HG03521 (cell line): ENCODE measurements around the gene PFKM.

Source experiments
- ATAC-seq: cut with Tn5 transposase; IDR thresholded peaks from one replicate; pipeline ENCODE4 v1.9.1; 2021; ENCODE audit warnings: mild to moderate bottlenecking, moderate library complexity; ENCODE audit not compliant: unreplicated experiment

Gene PFKM

DNA sequence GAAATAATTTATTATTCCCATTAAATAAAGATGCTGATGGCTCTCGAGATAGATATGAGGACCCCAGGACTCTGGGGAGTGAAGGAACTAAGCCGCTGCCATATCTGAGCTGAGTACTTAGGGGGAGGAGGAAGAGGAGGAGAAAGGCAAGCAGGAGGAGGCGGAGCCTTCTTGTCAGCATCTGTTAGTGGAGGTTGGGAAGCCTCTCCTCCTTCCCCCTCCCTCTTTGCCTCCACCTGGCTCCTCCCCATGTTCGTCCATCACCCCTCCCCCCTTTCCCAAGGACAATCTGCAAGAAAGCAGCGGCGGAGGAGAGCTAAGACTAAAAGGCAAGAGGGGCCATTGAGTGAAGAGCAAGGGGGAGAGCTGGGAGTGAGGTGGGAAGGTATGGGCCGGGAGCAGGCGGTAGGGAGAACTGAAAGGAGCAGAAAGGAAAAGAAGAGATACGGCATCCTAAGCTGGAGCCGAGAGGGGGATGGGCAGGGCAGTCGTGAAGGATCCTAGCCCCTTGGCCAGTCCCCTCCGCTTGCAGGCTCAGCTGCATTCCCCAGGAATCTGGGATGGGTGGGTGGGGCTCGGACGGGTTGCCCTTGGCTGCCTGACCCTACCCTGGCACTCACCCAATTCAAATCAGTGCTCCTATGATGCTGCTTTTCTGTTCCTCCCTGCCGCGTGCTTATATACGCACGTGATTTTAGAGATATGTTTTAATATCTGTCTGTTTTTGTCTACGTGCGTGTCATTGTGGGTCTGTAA lies at the start of gene PFKM:
Gene PFKM, plus strand, starts transcription at position 287 of the 756 bp plus-strand sequence. CDS start 3,411 bp downstream, outside the sequence.
- ATAC-seq, result peak; percentile 99

DNA sequence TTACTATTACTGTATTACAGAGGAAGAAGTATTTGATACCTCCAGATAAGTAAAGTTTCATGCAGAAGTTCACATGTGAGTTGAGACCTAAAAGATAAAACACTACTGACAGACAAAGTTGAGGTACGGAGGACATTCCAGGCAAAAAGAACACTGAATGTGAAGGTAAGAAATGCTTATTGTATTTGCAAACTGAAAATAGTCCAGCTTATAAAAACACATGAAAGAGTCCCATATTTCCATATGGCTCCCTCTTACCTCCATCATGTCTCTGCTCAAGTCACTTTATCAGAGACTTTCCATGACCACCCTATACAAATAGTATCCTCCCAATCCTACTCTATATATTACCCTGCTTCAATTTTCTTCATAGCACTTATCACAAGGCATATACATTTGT lies 49.1 kb upstream of the PFKM start:
- ATAC-seq, result no peak

DNA sequence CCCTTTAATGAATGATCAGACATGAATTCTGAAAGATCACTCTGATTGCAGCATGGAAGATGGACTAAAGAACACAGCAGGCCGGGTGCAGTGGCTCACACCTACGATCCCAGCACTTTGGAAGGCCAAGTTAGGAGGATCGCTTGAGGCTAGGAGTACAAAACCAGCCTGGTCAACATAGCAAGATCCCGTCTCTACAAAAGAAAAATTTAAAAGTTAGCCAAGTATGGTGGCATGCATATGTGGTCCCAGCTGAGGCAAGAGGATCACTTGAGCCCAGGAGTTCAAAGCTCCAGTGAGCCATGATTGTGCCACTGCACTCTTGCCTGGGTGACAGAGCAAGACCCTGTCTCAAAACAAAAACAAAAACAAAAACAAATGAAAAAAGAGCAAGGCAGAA lies 48.4 kb upstream of the PFKM start:
- no peak for ATAC-seq

DNA sequence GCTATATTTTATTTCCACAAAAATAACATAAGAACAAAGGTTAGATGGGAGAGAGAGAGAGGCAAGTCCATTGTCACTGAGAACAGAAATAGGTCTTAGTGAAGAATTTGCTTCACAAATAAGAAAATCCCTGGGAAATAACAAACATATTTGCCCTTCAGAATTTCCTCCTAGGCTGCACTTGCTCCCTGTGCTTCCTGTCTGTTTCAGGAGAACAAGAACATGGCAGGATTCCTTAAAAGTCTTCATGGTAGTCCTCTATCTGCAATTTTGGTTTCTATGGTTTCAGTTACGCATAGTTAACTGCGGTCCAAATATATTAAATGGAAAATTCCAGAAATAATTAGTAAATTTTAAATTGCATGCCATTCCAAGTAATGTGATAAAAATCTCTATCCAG lies 47.4 kb upstream of the PFKM start:
- ATAC-seq, result no peak

DNA sequence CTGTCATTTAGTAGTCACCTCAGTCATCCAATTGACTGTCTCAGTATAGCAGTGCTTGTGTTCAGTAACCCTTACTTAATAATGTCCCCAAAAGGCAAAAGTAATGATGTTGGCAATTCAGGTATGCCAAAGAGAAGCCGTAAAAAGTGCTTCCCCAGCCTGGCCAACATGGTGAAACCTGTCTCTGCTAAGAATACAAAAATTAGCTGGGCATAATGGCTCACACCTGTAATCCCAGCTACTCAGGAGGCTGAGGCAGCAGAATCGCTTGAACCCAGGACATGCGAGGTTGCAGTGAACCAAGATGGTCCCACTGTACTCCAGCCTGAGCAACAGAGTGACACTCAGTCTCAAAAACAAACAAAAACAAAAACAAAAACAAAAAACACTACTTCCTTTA lies 46.9 kb upstream of the PFKM start:
- no peak for ATAC-seq

DNA sequence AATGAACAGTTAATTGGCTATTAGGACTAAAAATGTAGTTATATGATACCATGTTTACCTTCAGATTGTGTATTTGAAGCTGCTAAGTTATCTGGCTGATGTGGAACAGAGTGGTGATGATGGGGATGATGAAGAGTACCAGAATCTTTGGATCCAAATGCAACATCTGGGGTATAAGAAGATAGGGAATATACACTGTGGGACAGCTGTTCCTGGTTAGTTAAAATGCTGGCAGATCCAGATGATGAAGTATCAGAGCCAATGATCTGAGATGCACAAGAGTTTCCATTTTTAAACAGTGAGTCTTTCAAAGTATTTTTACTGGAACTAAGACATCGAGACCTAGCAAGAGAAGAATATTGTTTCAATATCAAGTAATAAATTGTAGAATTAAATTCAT lies 44.9 kb upstream of the PFKM start:
- no peak for ATAC-seq

DNA sequence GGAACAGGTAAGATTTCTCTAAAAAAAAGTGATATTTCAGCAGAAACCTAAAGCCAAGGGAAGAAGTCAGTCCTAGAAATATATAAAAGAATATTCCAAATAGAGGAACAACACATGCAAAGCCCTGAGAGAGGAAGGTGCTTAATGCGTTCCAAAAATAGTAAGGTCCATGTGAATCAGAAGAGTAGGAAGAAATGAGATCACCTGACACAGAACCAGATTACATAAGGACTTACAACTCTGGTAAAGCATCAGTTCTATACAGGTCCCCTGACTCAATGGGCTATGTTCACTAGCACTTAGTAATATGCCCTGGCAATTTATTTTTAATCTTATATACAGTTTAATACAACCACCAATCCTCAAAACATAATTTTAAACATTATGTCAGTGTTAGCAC lies 43.3 kb upstream of the PFKM start:
- ATAC-seq, result no peak

DNA sequence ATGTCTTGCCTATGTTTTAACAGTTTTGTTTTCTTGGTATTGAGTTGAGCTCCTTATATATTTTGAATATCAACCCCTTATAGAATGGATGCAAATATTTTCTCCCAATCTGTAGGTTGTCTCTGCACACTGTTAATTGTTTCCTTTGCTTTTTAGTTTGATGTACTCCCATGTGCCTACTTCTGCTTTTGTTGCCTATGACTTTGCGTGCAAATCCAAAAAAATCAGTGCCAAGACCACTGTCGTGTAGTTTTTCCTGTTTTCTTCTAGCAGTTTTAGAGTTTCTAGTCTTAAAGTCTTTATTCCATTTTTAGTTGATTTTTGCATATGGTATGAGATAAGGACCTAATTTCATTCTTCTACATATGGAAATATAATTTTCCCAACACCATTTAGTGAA lies 42.1 kb upstream of the PFKM start:
- no peak for ATAC-seq

DNA sequence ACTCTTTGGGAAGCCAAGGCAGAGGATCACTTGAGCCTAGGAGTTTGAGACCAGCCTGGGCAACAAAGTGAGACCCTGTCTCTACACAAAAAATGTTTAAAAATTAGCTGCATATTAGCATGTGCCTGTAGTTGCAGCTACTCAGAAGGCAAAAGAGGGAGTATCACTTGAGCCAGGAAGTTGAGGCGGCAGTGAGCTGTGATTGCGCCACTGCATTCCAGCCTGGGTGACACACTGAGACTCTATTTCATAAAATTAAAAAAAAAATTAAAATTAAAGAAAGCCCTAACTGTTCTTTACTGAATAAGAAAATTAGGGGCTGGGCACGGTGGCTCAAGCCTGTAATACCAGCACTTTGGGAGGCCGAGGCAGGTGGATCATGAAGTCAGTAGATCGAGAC lies 40.3 kb upstream of the PFKM start:
- ATAC-seq, result no peak

DNA sequence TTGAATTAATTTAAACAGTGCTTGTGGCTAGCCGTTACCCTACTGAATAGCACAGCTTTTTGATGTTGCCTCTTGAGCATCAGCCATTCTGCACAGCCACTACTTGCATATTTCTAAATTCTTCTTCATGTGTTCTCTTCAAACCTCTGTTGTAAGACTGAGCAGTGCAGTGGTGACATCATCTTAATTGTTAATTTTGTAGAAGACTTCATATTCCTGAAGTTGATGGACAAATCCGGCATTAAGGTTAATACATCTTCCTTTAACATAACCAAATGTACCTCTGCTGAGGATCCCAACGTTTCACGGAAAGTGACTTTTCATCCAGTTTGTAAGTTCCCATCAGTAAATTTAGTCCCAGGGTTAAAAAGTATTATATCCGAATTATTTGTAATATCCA lies 38.9 kb upstream of the PFKM start:
- no peak for ATAC-seq

DNA sequence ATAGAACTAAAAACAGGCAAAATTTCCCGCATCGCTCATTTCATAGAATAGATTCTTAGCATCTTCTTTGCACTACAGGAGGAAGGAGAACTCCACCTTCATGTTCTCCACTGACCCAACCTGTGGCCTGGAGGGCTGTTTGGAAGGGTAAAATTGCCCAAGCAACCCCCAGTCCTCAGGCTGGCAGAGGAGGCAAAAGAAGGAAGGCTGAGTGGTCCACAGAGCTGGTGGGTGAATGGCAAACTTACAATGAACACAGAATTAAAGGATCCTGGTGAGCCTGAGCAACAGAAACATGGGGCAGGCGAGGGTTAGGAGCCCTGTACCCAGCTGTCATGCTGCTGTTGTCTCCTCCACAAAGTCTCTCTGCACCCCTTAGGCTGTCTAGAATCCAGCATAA lies 38.3 kb upstream of the PFKM start:
- no peak for ATAC-seq

DNA sequence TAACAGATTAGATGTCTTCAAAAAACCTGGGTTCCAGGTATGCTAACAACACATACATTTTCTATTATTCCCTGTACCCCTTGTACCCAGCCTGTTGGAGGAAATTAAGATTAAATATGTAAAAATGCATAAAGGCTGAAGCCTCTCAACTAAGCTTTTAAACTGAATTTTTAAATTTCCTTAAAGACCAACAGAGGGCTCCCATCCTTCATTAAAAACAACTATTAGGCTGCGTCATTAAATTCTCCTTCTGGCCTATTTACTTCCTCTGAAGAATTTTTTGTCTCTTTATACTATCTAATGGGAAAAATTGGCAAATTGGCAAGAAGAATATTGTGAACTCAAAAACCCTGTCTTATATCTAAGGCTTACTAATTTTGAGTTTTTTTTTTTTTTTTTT lies 35.1 kb upstream of the PFKM start:
- no peak for ATAC-seq

DNA sequence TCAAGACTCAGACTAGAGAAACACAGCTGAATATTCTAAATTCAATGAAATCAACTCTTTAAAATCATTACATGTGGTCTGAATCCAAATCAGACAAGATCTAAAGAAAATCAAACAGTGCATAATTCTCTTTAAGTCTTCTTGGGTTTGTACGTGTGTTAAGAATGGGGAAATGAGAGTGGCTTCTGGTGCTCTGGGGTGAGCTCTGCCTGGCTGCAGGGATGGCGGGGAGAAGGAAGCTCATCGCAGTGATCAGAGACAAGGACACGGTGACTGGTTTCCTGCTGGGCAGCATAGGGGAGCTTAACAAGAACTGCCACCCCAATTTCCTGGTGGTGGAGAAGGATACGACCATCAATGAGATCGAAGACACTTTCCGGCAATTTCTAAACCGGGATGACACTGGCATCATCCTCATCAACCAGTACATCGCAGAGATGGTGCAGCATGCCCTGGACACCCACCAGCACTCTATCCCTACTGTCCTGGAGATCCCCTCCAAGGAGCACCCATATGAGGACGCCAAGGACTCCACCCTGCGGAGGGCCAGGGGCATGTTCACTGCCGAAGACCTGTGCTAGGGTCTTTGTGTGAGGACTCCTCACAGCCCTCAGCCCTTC lies 34.2 kb upstream of the PFKM start:
- no peak for ATAC-seq

DNA sequence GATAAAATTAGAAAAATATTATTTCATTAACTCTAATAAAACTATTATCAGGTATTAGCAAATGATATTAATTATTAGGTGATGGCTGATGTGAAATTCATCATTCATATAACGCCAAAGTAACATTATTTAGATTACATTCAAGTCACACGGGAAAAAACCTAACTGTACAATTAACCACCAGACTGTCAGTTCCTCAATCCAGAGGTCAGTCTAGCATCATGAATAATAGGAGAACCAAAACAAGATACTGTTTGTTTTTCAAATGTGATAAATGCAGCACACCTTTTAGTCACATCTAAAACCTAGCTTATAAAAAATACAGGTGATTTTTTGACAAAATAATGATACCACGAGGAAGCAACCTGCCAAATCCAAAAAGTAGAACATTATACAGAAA lies 32.8 kb upstream of the PFKM start:
- ATAC-seq, result no peak

DNA sequence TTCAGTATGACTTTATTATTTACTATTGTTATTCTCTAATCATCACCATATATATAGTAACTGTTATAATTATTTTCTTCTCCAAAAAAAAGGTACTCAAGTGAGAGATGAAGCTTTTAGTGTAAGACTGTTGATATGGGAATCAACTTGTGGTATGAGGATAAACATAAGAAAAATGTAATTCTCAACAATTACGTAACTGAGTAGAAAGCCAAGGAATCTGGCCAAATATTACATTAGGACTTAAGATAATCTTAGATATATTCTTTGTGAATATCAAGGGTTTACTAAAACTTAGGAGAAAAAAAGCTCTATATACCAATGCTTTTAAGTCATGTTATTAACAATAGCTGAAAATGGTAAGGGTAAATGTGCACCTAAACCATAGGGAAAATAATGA lies 26.6 kb upstream of the PFKM start:
- ATAC-seq, result no peak

DNA sequence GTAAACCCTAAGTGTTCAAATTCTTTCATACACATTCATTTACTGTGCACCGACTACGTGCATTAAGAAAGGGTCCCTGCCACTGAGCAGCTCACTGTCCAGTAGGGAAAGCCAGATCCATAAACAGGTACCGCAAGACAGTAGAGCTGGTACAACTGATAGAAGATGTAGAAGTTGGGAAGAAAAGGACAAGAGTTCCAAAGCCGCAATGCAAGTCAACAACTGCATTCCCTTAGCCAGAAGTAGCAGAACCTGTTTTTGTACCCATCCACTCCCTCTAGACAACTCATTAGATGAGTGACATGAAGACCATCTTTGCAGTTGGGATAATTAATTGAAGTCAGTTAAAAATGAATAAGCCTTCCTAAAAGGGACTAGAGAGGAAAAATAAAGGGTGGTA lies 14.6 kb upstream of the PFKM start:
- ATAC-seq, result no peak

DNA sequence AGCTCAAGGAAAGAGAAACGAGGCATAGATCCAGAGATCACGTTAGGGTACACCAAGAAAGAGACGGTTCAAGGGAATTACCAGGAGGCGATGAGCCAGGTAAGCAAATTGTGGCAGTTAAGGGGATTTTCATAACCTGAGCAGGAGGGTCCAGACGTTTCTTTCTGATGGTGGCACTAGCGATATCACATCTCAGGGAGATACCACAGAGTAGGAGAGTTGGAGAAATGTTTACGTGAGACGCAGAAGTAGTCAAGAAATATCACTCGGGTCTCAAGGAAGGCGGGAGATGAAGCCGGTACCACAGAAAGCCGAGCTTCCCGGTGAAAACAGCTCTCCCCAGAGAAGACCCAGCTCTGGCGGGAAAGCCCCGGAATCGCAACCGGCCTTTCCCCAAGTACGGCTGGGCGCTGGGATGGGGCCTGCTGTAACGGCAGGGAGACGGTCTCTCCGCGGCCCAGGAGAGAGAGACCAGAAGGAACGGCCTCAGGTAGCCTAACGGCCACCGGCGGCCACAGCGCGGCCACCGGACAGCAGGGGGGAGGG lies 13.8 kb upstream of the PFKM start:
- ATAC-seq, result peak; percentile 13

DNA sequence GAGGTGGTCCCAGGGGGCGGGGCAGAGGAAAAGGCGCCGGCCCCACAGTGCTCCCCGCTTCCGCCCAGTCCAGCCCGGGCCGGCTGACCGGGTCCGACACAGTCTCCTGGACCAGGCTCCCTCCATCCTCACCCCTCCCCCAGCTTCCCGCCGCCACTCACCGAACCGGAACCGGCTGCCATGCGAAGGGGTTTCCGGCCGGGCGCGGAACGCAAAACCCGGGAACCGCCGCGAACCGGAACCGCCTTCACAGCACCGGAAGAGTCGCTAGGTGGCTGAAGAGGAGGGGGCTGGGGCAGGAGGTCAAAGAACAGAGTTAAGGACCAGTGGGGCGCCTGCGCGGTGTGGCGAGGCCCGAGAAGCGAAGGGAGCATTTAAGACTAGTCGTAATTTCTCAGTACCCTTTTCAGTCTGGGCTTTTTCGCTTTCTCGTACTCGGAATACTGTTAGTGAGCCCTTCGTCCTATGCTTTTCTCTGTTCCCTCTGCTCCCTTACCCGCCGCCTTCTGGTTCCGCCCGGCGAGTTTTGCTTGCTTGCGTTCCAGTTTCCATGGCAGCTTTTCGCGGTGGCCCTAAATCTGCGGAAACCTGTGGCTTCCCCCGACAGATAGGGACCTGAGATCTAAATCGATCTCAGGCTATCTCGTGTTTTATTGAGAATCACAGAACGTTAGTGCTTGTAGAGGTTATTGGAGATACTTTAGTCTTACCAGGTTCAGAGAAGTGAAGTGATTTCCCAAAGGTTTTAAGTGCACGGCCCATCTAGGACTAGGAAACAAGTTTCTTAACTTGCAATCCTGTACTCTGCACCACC lies 13.1 kb upstream of the PFKM start, which contains the start of gene SENP1:
Gene SENP1, minus strand, starts transcription at position 213 of the 814 bp plus-strand sequence. CDS start 4,607 bp downstream, outside the sequence.
- ATAC-seq, result peak; percentile 69

DNA sequence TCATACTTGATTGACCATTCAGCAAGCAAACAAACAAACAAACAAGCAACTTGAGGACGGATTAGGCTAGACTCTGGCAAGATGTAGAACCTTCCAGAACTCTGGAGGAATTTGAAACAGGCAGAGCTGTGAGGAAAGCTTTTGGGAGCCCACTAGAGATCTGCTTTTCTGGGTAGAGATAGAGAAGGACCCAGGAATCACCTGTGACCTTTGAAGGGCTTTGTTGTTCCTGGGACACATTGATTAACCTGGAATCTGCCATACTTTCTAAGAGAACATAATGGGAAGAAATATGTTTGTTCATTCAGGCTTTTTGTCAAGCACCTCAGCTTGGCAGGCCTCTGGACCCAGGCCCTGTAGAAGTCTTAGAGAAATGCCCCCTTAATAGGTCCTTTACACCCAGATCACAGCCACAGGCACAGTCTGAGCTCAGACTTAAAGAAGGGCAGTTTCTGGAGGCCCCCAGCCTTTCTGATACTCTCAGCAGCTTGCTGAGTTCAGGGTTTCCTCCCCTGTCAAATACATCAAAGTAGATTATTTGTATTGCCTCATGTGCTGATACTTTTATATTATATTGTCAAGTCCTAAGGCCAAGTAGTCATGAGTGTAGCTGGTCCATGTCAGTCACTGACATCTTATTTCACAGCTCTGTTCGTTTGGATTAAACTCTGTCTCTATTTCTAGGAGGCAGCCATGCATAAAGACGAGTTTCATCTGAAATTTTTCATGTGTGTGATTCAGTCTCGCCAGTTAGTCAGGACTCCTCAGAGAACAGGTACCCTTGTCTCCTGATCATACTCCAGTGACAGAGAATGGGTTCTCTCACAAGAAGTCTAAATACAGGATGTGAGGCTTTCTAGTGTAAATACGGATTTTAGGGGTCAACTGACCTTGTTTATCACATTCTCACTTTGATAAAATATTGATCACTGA lies 12.2 kb upstream of the PFKM start:
- ATAC-seq, result no peak

DNA sequence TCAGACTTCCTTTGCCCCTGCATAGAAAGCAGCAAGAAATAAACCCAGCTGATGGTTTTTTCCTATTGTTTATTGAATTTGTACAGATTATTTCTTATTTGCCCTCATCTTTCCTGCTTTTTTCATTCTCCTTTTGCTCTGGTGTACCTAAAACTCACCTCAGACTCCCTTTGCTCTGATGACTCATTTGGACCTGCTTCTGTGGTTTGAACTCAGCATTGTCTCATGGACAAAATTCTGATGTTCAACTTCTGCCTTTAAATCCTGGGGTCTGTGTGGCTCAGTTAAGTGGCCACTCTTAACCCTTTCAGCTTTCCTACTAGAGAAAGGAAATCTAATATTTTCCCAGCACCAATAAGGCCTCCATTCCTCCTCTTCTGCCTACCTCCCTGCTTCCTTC lies 9.7 kb upstream of the PFKM start:
- no peak for ATAC-seq
